Epithelial cell of prostate (primary cell): ENCODE results near the gene GRB14.
A peak's percentile ranks its signal among the peaks of the same experiment; 100 is the strongest.
"Not testable (repeated sequence)": the region's sequence is repeated elsewhere in the genome, so short reads cannot be mapped to it uniquely, and the experiment has no call there.

Experiments used
- DNase-seq: peaks from one replicate; pipeline ENCODE4 v3.0.0-alpha.2; 2011; ENCODE audit warnings: low read depth, low spot score
- H3K27ac ChIP-seq: fragments of 450-650 bp; 2 replicates; pipeline ENCODE4 v1.5.1; 2017; ENCODE audit warnings: mild to moderate bottlenecking

GRB14 gene

GRCh38 chr2:164561416-164561815 is 59.9 kb downstream of the GRB14 start:
- no peak for DNase-seq
- H3K27ac ChIP-seq: no peak overlapping the region

- no peak for DNase-seq
- H3K27ac ChIP-seq: no peak overlapping the region
Measured at GRCh38 chr2:164560902-164561301, 60.4 kb downstream of the GRB14 start.

- no peak overlapping the region for H3K27ac ChIP-seq
- DNase-seq: no peak
Measured at GRCh38 chr2:164560181-164560792, 61.0 kb downstream of the GRB14 start.

- H3K27ac ChIP-seq: no peak overlapping the region
- DNase-seq: no peak
Measured at GRCh38 chr2:164558450-164558849, 62.8 kb downstream of the GRB14 start.

- H3K27ac ChIP-seq: no peak overlapping the region
- DNase-seq: no peak
Measured at GRCh38 chr2:164554487-164554886, 66.8 kb downstream of the GRB14 start.

- no peak for DNase-seq
- no peak overlapping the region for H3K27ac ChIP-seq
Measured at GRCh38 chr2:164551519-164551918, 69.8 kb downstream of the GRB14 start.

- not testable (repeated sequence) for DNase-seq, H3K27ac ChIP-seq
Measured at GRCh38 chr2:164549705-164550104, 71.6 kb downstream of the GRB14 start.

- DNase-seq: no peak
- no peak overlapping the region for H3K27ac ChIP-seq
Measured at GRCh38 chr2:164545484-164545883, 75.8 kb downstream of the GRB14 start.

- DNase-seq: peak; percentile 8
- H3K27ac ChIP-seq: no peak overlapping the region
Measured at GRCh38 chr2:164542581-164543021, 78.7 kb downstream of the GRB14 start.

- no peak overlapping the region for H3K27ac ChIP-seq
- DNase-seq: no peak
Measured at GRCh38 chr2:164538240-164538866, 82.9 kb downstream of the GRB14 start.

- no peak overlapping the region for H3K27ac ChIP-seq
- no peak for DNase-seq
Measured at GRCh38 chr2:164535280-164536025, 85.8 kb downstream of the GRB14 start.

GRCh38 chr2:164530464-164530863 is 90.8 kb downstream of the GRB14 start:
- no peak overlapping the region for H3K27ac ChIP-seq
- DNase-seq: no peak

GRCh38 chr2:164523726-164524125 is 97.6 kb downstream of the GRB14 start:
- DNase-seq: no peak
- H3K27ac ChIP-seq: no peak overlapping the region

- peak overlapping the region; percentile 14 for H3K27ac ChIP-seq
Measured at GRCh38 chr2:164523009-164523408, 98.3 kb downstream of the GRB14 start.

GRCh38 chr2:164522561-164522981 is 98.7 kb downstream of the GRB14 start:
- DNase-seq: peak; percentile 3
- peak overlapping the region; percentile 14 for H3K27ac ChIP-seq

More at GRCh38 chr2:164523009-164523408, 98.3 kb downstream of the GRB14 start:
- DNase-seq: no peak

GRCh38 chr2:164515734-164516133 is 105.5 kb downstream of the GRB14 start:
- DNase-seq: no peak
- H3K27ac ChIP-seq: no peak overlapping the region

- H3K27ac ChIP-seq: peak overlapping the region; percentile 40
- no peak for DNase-seq
Measured at GRCh38 chr2:164515030-164515429, 106.3 kb downstream of the GRB14 start.

GRCh38 chr2:164514491-164514890 is 106.8 kb downstream of the GRB14 start:
- peak; percentile 86 for DNase-seq
- H3K27ac ChIP-seq: peak overlapping the region; percentile 40

GRCh38 chr2:164512871-164513270 is 108.4 kb downstream of the GRB14 start:
- no peak for DNase-seq
- H3K27ac ChIP-seq: no peak overlapping the region

- DNase-seq: no peak
- no peak overlapping the region for H3K27ac ChIP-seq
Measured at GRCh38 chr2:164511738-164512137, 109.5 kb downstream of the GRB14 start.

GRCh38 chr2:164510895-164511294 is 110.4 kb downstream of the GRB14 start:
- no peak overlapping the region for H3K27ac ChIP-seq
- DNase-seq: no peak
